HG03571 (cell line): ENCODE measurements around the gene ASTN1.

Source experiments
- ATAC-seq: cut with Tn5 transposase; IDR thresholded peaks from one replicate; pipeline ENCODE4 v1.9.1; 2021; ENCODE audit not compliant: unreplicated experiment

ASTN1 gene

DNA sequence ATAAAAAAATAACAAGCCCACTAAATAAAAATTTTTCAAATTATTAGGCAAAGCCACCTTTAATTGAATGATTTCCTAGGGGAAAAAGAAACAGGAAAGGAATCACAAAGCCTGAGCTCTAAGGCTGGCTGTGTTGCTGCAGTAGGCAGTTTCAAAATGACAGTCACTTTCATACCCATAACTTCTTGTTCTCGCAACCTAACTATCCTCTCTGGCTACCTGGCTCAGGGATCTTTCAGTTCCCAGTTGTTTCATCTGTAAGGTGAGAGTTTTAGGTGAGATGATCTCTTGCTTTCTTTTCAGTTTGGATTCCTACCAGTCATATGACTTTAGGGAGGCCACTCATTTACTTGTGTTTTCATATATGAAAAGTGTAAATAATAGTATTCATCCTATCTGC lies 226.1 kb downstream of the ASTN1 start:
- ATAC-seq, result no peak

DNA sequence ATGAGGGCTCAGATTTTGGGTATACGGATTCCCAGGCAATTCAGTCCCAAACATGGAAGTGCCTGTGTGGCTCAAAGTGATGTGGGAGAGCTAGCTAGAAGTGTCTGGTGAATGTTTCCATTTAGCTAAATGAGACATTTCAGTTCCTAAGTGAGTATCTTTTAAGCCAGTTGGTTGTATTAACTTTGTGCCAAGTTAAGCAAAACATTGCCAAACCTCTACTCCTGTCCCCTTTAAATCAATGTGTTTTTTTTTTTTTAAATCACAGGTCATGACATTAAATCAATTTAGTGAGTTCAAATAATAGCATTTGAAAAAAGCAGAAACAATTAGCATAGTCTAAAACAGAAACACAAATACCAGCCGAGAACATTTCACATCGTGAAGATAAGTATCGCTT lies 230.1 kb downstream of the ASTN1 start:
- no peak for ATAC-seq

GRCh38 chr1:176932114-176933104 lies 232.1 kb downstream of the ASTN1 start:
- no peak for ATAC-seq

DNA sequence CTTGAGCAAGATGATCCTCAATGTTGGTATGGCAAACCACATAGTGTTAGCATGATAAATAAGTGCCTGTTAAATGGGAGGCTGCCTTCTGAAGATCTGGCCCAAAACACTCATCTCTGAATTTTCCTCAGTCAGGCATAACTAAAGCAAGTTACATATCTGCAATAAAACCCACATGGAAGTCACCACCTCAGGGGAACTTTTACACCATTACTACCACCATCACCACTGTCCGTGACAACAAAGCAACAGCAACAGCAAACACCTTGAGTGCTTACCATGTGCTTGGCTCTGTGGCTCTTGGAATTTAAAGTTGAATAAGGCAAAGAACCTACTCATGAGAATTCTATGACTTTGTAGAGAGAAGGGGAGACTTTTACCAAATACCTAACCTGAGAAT lies 233.0 kb downstream of the ASTN1 start:
- no peak for ATAC-seq

GRCh38 chr1:176926330-176927086 lies 238.0 kb downstream of the ASTN1 start:
- no peak for ATAC-seq

GRCh38 chr1:176925223-176925622 lies 239.3 kb downstream of the ASTN1 start:
- no peak for ATAC-seq

- no peak for ATAC-seq
These were observed 241.2 kb downstream of the ASTN1 start for GRCh38 chr1:176923283-176923682.

- ATAC-seq, result no peak
These were observed 244.8 kb downstream of the ASTN1 start for GRCh38 chr1:176919386-176920378.

- no peak for ATAC-seq
These were observed 258.9 kb downstream of the ASTN1 start for GRCh38 chr1:176905648-176906047.

GRCh38 chr1:176904057-176904751 lies 260.3 kb downstream of the ASTN1 start:
- no peak for ATAC-seq

- no peak for ATAC-seq
These were observed 261.0 kb downstream of the ASTN1 start for GRCh38 chr1:176903474-176903873.

- ATAC-seq, result no peak
These were observed 265.2 kb downstream of the ASTN1 start for GRCh38 chr1:176899321-176899720.

GRCh38 chr1:176897350-176898236 lies 266.9 kb downstream of the ASTN1 start:
- ATAC-seq, result peak; percentile 68

DNA sequence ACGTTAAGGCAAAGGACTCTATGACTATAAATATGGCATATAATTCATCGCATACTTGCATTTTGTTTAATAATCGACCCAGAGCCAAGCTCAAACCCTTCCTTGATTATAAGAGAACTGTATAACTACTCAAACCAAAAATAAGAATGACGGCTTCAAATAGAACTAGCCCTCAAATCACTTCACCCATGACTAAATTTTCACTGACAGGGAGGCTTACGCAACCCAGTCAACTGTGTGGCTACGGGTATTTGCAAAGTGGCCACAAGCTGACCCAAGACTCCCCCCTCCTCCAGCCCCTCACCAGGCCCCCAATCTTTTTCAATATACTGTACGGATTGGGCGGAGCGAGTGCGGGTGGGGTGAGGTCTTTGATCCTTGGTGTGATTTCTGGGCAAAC lies 268.3 kb downstream of the ASTN1 start:
- no peak for ATAC-seq

DNA sequence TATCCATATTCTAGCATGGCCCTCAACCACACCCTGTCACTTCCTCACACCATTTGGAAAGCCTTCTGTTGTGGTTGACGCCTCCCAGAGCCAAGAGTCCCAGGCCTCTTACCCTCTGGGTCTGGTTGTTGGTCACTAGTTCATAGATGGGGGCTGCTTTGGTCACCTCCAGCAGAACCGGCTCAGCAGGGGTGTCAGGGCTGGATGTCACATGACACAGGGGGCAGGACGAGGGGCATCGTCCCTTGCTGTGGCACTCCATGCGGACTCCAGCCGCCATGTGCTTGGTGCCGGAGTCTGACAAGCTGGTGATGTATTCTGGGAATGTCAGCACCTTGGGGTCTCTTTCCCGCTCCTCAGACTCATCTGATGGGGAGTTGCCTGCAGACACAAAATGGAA lies 270.1 kb downstream of the ASTN1 start:
- no peak for ATAC-seq

DNA sequence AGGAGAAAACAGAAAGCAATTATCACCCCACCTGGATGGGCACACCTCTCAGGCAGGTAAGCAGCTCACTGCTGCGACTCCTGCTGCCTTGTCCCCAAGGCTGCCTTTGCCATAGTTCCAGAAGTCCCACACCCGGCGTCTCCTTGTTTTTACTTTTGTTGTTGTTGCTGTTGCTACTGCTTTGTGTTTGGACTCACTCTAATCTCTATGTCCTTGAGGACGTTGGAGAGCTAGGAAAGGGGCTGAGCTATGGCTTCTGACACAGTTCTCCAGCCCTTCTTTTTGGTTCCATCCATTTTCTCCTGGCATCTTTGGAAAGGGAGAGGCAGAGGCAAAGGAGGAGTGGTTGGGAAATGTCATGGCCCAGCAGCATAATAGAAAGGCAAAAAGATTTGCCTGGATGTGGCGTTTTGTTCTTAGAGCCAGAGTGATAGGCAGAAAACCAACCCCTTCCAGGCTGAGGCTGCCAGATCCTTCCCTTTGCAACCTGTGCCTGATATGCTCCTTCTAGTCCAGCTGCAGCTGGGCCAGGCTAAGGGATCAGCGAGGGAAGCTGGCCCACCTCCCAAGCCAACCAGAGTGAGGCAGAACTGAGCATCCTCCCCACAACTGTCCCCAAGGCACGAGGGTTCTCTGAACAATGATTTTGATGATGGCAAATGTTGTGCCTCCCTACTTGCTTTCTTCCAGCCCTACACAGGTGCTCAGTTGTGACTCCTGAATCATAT lies 270.7 kb downstream of the ASTN1 start:
- ATAC-seq, result no peak

- ATAC-seq, result no peak
These were observed 276.0 kb downstream of the ASTN1 start for GRCh38 chr1:176888471-176889032.

DNA sequence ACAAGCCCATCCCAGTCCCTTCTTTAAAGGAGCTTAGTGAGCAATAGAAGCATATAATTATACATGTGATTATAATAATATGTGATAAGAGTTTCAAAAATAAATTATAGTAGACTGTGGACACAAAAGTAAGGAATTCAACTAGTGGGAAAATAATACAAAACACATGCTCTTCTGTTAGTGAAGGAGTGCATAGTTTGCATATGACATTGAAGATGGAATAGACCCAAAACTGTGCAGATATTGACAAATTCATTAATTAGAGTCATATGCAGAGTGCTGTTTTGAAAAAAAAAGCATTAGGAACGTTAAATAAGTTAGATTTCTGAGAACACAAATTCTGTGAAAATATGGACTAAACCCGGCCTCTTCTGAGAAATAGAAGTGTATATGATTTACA lies 278.8 kb downstream of the ASTN1 start:
- no peak for ATAC-seq
